Fibroblast of lung (primary cell): ENCODE data around the gene HOXC5. TPM values are rescaled to one million over a fixed set of nuclear protein-coding genes. Genes with fewer than 3 reads are reported as not detected.

Source experiments
- DNase-seq, 2 donors: peaks; one replicate each; pipeline versions ENCODE4 v3.0.0 to v3.0.0-alpha.2; 2010; ENCODE audit warnings: low read depth in 2 of 2
- H2AFZ ChIP-seq: 2 replicates; pipeline ENCODE4 v1.5.1; 2012; ENCODE audit warnings: low read length, control low read depth, inconsistent platforms
- H3K27ac ChIP-seq: 2 replicates; pipeline ENCODE4 v1.5.1; 2011; ENCODE audit warnings: low read length, control low read depth; ENCODE audit not compliant: insufficient read depth
- H3K27me3 ChIP-seq: 2 replicates; pipeline ENCODE4 v1.5.1; 2011; ENCODE audit warnings: mild to moderate bottlenecking, low read length; ENCODE audit not compliant: control insufficient read depth, insufficient read depth
- H3K36me3 ChIP-seq: 2 replicates; pipeline ENCODE4 v1.5.1; 2011; ENCODE audit warnings: low read length; ENCODE audit not compliant: control insufficient read depth, insufficient read depth
- H3K4me1 ChIP-seq: 2 replicates; pipeline ENCODE4 v1.5.1; 2011; ENCODE audit warnings: low read length; ENCODE audit not compliant: control insufficient read depth, insufficient read depth; ENCODE audit errors: extremely low read depth
- H3K4me2 ChIP-seq: 2 replicates; pipeline ENCODE4 v1.5.1; 2011; ENCODE audit warnings: low read length, control low read depth; ENCODE audit not compliant: insufficient read depth; ENCODE audit errors: extremely low read depth
- H3K4me3 ChIP-seq, 4 experiments: fragments of 200-600 bp in 1 of 4; sonication (generic) in 1 of 4; replicated peaks in 1 of 4; 2 replicates each; pipeline ENCODE4 v1.5.1; 2011 to 2016; ENCODE audit warnings: low read length in 4 of 4, low read depth in 3 of 4, mild to moderate bottlenecking in 3 of 4, control low read depth in 2 of 4, inconsistent platforms in 1 of 4, mixed read lengths in 1 of 4; ENCODE audit not compliant: insufficient read depth in 1 of 4; ENCODE audit errors: control extremely low read depth in 1 of 4
- H3K79me2 ChIP-seq: 2 replicates; pipeline ENCODE4 v1.5.1; 2012; ENCODE audit warnings: mild to moderate bottlenecking, low read length, inconsistent platforms; ENCODE audit not compliant: control insufficient read depth, insufficient read depth
- H3K9ac ChIP-seq: 2 replicates; pipeline ENCODE4 v1.5.1; 2011; ENCODE audit warnings: mild to moderate bottlenecking, low read length, control low read depth; ENCODE audit not compliant: insufficient read depth
- H3K9me3 ChIP-seq: 2 replicates; pipeline ENCODE4 v1.5.1; 2012; ENCODE audit warnings: low read depth, low read length; ENCODE audit not compliant: control insufficient read depth, insufficient read depth
- H4K20me1 ChIP-seq: 2 replicates; pipeline ENCODE4 v1.5.1; 2011; ENCODE audit warnings: low read length; ENCODE audit not compliant: control insufficient read depth, insufficient read depth; ENCODE audit errors: extremely low read depth
- CTCF ChIP-seq, 2 donors: IDR thresholded peaks in 1 of 2; conservative IDR thresholded peaks in 1 of 2; 1 replicate in 1 of 2; 2 replicates in 1 of 2; pipeline ENCODE4 v1.5.1; 2011 to 2012; ENCODE audit warnings: low read length in 2 of 2, control low read depth in 1 of 2, inconsistent platforms in 1 of 2, low read depth in 1 of 2, mild to moderate bottlenecking in 1 of 2
- EZH2 ChIP-seq: IDR thresholded peaks from 2 replicates; pipeline ENCODE4 v1.5.1; 2012; ENCODE audit warnings: low read length, control low read depth, mild to moderate bottlenecking; ENCODE audit errors: missing control alignments
- polyA plus RNA-seq, 2 donors: library from polyadenylated mRNA; depleted of rRNA in 1 of 2; stranded (reverse) in 1 of 2; unstranded in 1 of 2; fragments of >200 nt; gene quantifications; 2 replicates each; pipeline ENCODE4 v1.2.1, GENCODE V29; 2011 to 2012; ENCODE audit warnings: missing spikeins in 1 of 2
- total RNA-seq: library from RNA; depleted of rRNA; stranded (reverse); fragments of >200 nt; gene quantifications from 2 replicates; pipeline ENCODE4 v1.2.1, GENCODE V29; 2014

The HOXC5 gene
- total and polyA plus RNA-seq, 2 donors (not counting 1 experiment from before 2014, with no cell fraction given) = under 0.01 to 0.07 TPM

GRCh38 chr12:53989227-53990113 lies 43.4 kb upstream of the HOXC5 start:
- peaks cover 89% of the 10 kb centered on the region for H3K27me3 ChIP-seq
- H4K20me1 ChIP-seq = no peaks in the 10 kb centered on the region
- H3K4me2 ChIP-seq = peak overlapping the region; percentile 17
- no peak overlapping the region for H3K4me3 ChIP-seq
- peak; percentile 56 to 59 for TF ChIP-seq CTCF (conservative IDR thresholded peaks at IDR 0.05 in 1 of 2, IDR thresholded peaks at IDR 0.05 in 1 of 2; ENCODE audit: low read depth in 1 of 2, low read length in 2 of 2)
- peak; percentile 71 for TF ChIP-seq EZH2
- no peak overlapping the region for H3K27ac ChIP-seq
- no peak overlapping the region for H3K9ac ChIP-seq
- no peaks in the 10 kb centered on the region for H3K36me3 ChIP-seq
- DNase-seq = peak in 1 of 2 donors; percentile 61
- no peaks in the 10 kb centered on the region for H3K4me1 ChIP-seq
- no peaks in the 10 kb centered on the region for H3K9me3 ChIP-seq
- no peaks in the 10 kb centered on the region for H3K79me2 ChIP-seq
- H2AFZ ChIP-seq = no peak overlapping the region

- Histone ChIP-seq H3K4me2 (no peak overlapping the region), H3K27ac (no peak overlapping the region), H2AFZ (no peak overlapping the region), H4K20me1 (no peaks in the 10 kb centered on the region), H3K36me3 (no peaks in the 10 kb centered on the region), H3K9me3 (no peaks in the 10 kb centered on the region), H3K27me3 (peaks cover 94% of the 10 kb centered on the region), H3K9ac (no peak overlapping the region), H3K79me2 (no peaks in the 10 kb centered on the region), H3K4me1 (no peaks in the 10 kb centered on the region), H3K4me3 (no peak overlapping the region)
- no peak for DNase-seq
- peak; percentile 78 for TF ChIP-seq EZH2
- no peak for TF ChIP-seq CTCF (conservative IDR thresholded peaks at IDR 0.05 in 1 of 2, IDR thresholded peaks at IDR 0.05 in 1 of 2; ENCODE audit: low read depth in 1 of 2, low read length in 2 of 2)
These were observed 42.4 kb upstream of the HOXC5 start for GRCh38 chr12:53990311-53991076.

GRCh38 chr12:53991077-53991460 lies 41.8 kb upstream of the HOXC5 start:
- H3K4me1 ChIP-seq = no peaks in the 10 kb centered on the region
- no peaks in the 10 kb centered on the region for H4K20me1 ChIP-seq
- H3K4me3 ChIP-seq = no peak overlapping the region
- H3K9me3 ChIP-seq = no peaks in the 10 kb centered on the region
- no peaks in the 10 kb centered on the region for H3K36me3 ChIP-seq
- peaks cover 92% of the 10 kb centered on the region for H3K27me3 ChIP-seq
- no peak for DNase-seq
- no peak overlapping the region for H3K4me2 ChIP-seq
- H3K9ac ChIP-seq = no peak overlapping the region
- TF ChIP-seq EZH2 (peak; percentile 94), CTCF (conservative IDR thresholded peaks at IDR 0.05 in 1 of 2, IDR thresholded peaks at IDR 0.05 in 1 of 2; ENCODE audit: low read depth in 1 of 2, low read length in 2 of 2) (no peak)
- H2AFZ ChIP-seq = no peak overlapping the region
- no peak overlapping the region for H3K27ac ChIP-seq
- H3K79me2 ChIP-seq = no peaks in the 10 kb centered on the region
